ENCODE measurements around the gene KRTAP10-3. TPM values are rescaled to one million over a fixed set of nuclear protein-coding genes. Genes with fewer than 3 reads are reported as not detected.

Gene KRTAP10-3
- polyA plus RNA-seq, 1 donor (not counting 4 experiments of a cell fraction or from before 2014, with no cell fraction given) = not detected

DNA sequence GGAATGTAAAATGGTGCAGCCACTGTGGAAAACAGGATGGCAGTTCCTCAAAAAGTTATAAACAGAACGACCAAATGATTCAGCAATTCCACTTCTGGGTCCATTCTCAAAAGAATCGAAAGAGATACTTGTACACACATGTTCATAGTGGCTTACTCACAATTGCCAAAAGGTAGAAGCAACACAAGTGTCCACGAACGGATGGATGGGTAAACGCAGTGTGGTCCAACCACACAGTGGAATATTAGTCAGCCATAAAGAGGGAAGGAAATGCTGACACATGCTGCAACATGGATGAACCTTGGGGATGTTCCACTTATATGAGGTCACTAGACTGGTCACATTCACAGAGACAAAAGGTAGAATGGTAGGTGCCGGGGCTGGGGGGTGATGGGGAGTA lies 23.9 kb downstream of the KRTAP10-3 start:
- dilution Hi-C loops (cut with MboI; ENCODE audit: extremely low pct_ligation_motif_present, low sequenced_read_pairs) = no loop called here

DNA sequence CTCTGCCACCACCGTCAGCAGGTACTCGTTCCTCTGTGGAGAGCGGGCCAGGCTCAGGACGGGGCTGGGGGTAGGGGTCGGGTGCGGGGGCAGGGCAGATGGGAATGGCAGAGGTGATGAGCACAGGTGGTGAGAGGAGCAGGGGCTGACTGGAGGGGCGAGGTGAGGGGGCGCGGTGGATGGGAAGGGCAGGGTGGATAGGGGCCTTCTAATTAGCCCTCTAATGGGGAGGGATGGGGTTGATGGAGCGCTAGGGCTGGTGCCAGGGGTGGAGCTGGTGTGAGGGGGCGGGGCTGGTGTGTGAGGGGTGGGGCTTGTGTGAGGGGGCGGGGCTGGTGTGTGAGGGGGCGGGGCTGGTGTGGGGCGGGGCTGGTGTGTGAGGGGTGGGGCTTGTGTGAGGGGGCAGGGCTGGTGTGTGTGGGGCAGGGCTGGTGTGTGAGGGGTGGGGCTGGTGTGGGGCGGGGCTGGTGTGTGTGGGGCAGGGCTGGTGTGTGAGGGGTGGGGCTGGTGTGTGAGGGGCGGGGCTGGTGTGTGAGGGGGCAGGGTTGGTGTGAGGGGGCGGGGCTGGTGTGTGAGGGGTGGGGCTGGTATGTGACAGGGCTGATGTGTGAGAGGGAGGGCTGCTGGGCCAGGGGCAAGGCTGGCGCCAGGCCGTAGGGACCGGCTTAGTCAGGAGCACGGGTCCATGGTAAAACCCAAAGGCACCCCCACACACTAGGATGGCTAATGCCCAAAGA lies 24.5 kb downstream of the KRTAP10-3 start:
- Histone ChIP-seq H3K79me2 (ENCODE audit: control insufficient read depth, insufficient read depth, low read length) (no peaks in the 10 kb centered on the region), H3K27ac (ENCODE audit: control insufficient read depth, insufficient read depth, low read length) (no peak overlapping the region), H3K27me3 (ENCODE audit: control insufficient read depth, extremely low read depth, insufficient read depth, low read length) (no peaks in the 10 kb centered on the region), H3K9me3 (ENCODE audit: control insufficient read depth, low read depth, low read length) (peaks cover 4% of the 10 kb centered on the region), H3K4me3 (ENCODE audit: control insufficient read depth in 2 of 3, extremely low read depth in 1 of 3, insufficient read depth in 2 of 3, low read depth in 1 of 3, low read length in 3 of 3) (no peak overlapping the region), H3K9ac (ENCODE audit: control insufficient read depth, extremely low read depth, insufficient read depth, low read length) (no peak overlapping the region), H3K4me1 (ENCODE audit: control insufficient read depth, extremely low read depth, insufficient read depth, low read length) (no peaks in the 10 kb centered on the region), H3K4me2 (ENCODE audit: control insufficient read depth, extremely low read depth, insufficient read depth, low read depth, low read length) (no peak overlapping the region), H3K36me3 (ENCODE audit: control insufficient read depth in 2 of 2, extremely low read depth in 1 of 2, insufficient read depth in 2 of 2, low read length in 2 of 2) (no peaks in the 10 kb centered on the region), H4K20me1 (ENCODE audit: control insufficient read depth, extremely low read depth, insufficient read depth, low read length) (no peaks in the 10 kb centered on the region), H2AFZ (ENCODE audit: control insufficient read depth, low read length) (no peak overlapping the region), H3K9me1 (ENCODE audit: control insufficient read depth, extremely low read depth, insufficient read depth, low read length) (no peaks in the 10 kb centered on the region)
- FAIRE-seq = no peak
- TF ChIP-seq, protein P1, sequence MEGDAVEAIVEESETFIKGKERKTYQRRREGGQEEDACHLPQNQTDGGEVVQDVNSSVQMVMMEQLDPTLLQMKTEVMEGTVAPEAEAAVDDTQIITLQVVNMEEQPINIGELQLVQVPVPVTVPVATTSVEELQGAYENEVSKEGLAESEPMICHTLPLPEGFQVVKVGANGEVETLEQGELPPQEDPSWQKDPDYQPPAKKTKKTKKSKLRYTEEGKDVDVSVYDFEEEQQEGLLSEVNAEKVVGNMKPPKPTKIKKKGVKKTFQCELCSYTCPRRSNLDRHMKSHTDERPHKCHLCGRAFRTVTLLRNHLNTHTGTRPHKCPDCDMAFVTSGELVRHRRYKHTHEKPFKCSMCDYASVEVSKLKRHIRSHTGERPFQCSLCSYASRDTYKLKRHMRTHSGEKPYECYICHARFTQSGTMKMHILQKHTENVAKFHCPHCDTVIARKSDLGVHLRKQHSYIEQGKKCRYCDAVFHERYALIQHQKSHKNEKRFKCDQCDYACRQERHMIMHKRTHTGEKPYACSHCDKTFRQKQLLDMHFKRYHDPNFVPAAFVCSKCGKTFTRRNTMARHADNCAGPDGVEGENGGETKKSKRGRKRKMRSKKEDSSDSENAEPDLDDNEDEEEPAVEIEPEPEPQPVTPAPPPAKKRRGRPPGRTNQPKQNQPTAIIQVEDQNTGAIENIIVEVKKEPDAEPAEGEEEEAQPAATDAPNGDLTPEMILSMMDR (optimal IDR thresholded peaks at IDR 0.05 in 1 of 3, IDR thresholded peaks at IDR 0.05 in 1 of 3, conservative IDR thresholded peaks at IDR 0.05 in 1 of 3; ENCODE audit: extremely low read depth in 1 of 3, insufficient read depth in 2 of 3, low read length in 3 of 3) = no peak
- no peak for TF ChIP-seq EZH2 (IDR thresholded peaks at IDR 0.05; ENCODE audit: low read length)
- dilution Hi-C loops (cut with MboI; ENCODE audit: extremely low pct_ligation_motif_present, low sequenced_read_pairs) = no loop called here
- no peak for DNase-seq (ENCODE audit: low read depth, low spot score)

More for the DNA sequence above, 23.9 kb downstream of the KRTAP10-3 start:
- Histone ChIP-seq H3K4me1 (ENCODE audit: control insufficient read depth, extremely low read depth, insufficient read depth, low read length) (no peaks in the 10 kb centered on the region), H4K20me1 (ENCODE audit: control insufficient read depth, extremely low read depth, insufficient read depth, low read length) (no peaks in the 10 kb centered on the region), H3K4me2 (ENCODE audit: control insufficient read depth, extremely low read depth, insufficient read depth, low read depth, low read length) (no peak overlapping the region), H3K4me3 (ENCODE audit: control insufficient read depth in 2 of 3, extremely low read depth in 1 of 3, insufficient read depth in 2 of 3, low read depth in 1 of 3, low read length in 3 of 3) (no peak overlapping the region), H3K9me3 (ENCODE audit: control insufficient read depth, low read depth, low read length) (peaks cover 4% of the 10 kb centered on the region), H3K27me3 (ENCODE audit: control insufficient read depth, extremely low read depth, insufficient read depth, low read length) (no peaks in the 10 kb centered on the region), H3K9ac (ENCODE audit: control insufficient read depth, extremely low read depth, insufficient read depth, low read length) (no peak overlapping the region), H3K27ac (ENCODE audit: control insufficient read depth, insufficient read depth, low read length) (no peak overlapping the region), H3K36me3 (ENCODE audit: control insufficient read depth in 2 of 2, extremely low read depth in 1 of 2, insufficient read depth in 2 of 2, low read length in 2 of 2) (no peaks in the 10 kb centered on the region), H3K9me1 (ENCODE audit: control insufficient read depth, extremely low read depth, insufficient read depth, low read length) (no peaks in the 10 kb centered on the region), H3K79me2 (ENCODE audit: control insufficient read depth, insufficient read depth, low read length) (no peaks in the 10 kb centered on the region), H2AFZ (ENCODE audit: control insufficient read depth, low read length) (no peak overlapping the region)
- no peak for FAIRE-seq
- TF ChIP-seq, protein P1 (optimal IDR thresholded peaks at IDR 0.05 in 1 of 3, IDR thresholded peaks at IDR 0.05 in 1 of 3, conservative IDR thresholded peaks at IDR 0.05 in 1 of 3; ENCODE audit: extremely low read depth in 1 of 3, insufficient read depth in 2 of 3, low read length in 3 of 3) = no peak
- TF ChIP-seq EZH2 (IDR thresholded peaks at IDR 0.05; ENCODE audit: low read length) = no peak
- no peak for DNase-seq (ENCODE audit: low read depth, low spot score)

Data from keratinocyte (primary cell).